H1 (cell line): ENCODE data around the gene NKG7. TPM values are rescaled to one million over a fixed set of nuclear protein-coding genes. Genes with fewer than 3 reads are reported as not detected.

Experiments
- KDM5A ChIP-seq: fragments of 200-600 bp; IDR thresholded peaks from 2 replicates; pipeline ENCODE4 v1.7.1; 2012; ENCODE audit warnings: mild to moderate bottlenecking, low read length, inconsistent platforms, mixed read lengths
- polyA plus RNA-seq, 7 experiments: library from polyadenylated mRNA; depleted of rRNA in 3 of 7; stranded (reverse) in 5 of 7; unstranded in 2 of 7; fragments of >200 nt in 5 of 7; fragments of 200-250 nt in 2 of 7; gene quantifications; 1 replicate in 5 of 7; 2 replicates in 1 of 7; 4 replicates in 1 of 7; pipeline versions ENCODE4 v1.2.1 to v1.2.3, GENCODE V29; 2011 to 2013; ENCODE audit warnings: missing spikeins in 2 of 7, mixed read lengths in 2 of 7
- total RNA-seq: library from RNA; stranded (reverse); fragmentation: NEBNext Ultra II Directional; extraction: Animal tissue kit (Norgen Biotek cat#: 25700); gene quantifications from 2 replicates; pipeline ENCODE4 v1.2.1, GENCODE V29; 2021

NKG7 gene
- total and polyA plus RNA-seq, 2 of the 8 experiments (the other 6 are each of a cell fraction or from before 2014, with no cell fraction given), result not detected

DNA sequence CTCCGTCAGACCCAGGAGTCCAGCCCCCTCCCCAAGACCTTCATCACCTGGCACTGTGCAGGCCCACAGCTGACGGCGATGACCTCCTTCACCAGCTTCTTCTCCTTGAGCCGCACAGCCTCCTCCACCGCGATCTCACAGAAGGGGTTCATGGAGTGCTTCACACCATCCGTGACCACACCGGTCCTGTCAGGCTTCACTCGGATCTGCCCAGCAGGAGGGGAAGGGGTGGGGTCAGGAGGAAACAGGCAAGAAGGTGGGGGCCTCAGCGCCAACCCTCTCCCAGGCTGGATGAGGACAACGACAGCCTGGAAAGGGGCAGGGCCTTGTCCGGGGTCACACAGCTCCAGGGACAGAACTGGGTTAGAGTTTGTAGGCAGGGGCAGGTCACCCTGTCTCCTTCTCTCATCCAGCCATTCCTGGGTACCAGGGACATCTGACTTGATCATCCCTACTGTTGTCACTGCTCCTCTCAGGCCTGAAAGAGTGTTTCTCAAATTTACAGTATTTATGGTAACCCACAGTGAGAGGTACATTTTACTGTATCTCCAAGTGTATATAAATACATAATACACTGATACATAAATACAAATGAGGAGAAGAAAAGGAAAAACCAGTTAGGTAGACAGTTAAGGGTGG, 18.2 kb downstream of the NKG7 start (continued):
- TF ChIP-seq KDM5A, result no peak
